GM19240 (cell line): Measurements from ENCODE around the gene EGFR.

Experiments used
- DNase-seq: peaks from one replicate; pipeline ENCODE4 v3.0.0; 2011; ENCODE audit warnings: low spot score; ENCODE audit not compliant: insufficient read length

Gene EGFR

GRCh38 chr7:55142919-55143600 is 124.2 kb downstream of the EGFR start:
- no peak for DNase-seq

DNA sequence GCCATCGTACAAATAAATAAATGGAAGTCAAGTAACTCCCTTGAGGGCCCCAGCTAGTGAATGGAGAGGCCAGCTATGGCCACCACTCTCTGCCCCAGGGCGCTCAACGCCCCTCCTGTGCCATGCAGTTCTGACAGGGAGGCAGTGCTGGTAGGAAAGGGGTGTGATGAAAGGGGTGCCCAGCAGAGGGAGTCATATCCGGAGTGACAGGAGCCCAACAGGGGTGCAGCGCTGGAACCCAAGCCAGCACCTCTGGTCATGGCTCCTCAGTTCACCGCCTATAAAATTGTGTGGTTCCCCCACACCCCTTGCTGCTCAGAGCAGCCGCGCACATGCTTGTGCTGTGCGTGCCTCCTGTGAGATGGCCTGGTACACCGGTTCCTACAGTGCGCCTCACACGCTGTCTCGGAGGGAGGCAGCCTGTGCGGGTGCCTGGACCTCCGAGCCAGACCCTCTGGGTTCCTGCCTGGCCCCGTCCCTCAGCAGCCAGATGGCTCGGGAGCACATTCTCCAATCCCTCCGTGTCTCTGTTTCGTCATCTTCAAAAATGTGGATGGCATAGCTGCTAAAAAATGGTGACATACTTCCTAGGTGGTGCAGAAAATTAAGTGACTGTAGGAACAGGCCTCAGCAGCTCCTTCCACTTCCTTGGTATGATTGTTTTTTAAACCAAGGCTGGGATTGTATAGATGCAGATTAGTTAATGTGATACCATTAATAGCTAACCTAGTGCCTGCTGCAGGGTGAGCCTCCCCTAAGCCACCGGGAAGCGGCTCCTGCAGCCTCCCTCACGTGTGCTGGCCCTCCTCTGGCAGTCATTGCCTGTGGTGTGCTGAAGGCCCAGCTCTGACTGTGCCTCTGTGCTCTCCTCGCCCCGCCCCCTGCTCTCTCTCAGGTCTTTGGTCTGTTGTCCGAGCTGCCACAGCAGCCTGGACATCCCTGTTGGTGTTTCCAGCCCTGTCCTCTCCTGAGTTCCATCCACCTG is 125.8 kb downstream of the EGFR start:
- DNase-seq: no peak

DNA sequence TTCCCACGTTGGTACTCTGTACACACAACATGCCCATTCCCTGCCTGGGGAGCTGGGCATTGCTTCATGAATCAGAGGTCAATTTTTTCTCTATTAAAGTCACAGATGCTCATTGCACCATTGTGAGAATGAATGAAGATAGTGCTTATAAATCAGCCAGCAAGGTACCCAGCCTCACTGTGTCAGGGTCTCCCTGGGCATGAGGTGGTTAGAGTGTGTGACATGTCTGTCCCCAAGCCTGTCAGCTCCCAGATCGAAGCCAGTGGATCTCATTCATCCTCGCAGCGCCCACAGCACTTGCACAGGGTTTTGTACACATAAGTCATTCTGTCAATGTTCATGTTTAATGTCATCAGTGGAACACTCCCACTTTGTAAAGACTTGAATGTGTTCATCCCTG is 126.8 kb downstream of the EGFR start:
- no peak for DNase-seq

DNA sequence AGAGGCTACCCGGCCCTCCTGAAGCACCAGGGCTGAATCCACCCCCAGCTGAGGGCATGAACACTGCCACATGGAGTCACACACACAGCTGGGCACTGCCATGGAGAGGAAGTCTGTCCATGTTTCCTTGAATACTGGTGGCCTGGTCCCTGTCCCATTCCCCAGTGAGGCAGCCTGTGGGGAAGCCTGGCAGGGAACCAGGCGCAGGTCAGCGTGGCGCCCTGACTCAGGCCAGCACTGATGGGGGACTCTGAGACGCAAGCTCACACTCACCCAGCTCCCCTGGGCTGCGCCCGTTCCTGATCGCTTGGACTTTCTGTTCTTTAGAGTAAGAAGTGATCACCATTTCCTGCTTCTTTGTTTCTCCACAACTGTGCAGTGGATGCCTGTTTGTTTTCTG is 128.3 kb downstream of the EGFR start:
- DNase-seq: no peak

DNA sequence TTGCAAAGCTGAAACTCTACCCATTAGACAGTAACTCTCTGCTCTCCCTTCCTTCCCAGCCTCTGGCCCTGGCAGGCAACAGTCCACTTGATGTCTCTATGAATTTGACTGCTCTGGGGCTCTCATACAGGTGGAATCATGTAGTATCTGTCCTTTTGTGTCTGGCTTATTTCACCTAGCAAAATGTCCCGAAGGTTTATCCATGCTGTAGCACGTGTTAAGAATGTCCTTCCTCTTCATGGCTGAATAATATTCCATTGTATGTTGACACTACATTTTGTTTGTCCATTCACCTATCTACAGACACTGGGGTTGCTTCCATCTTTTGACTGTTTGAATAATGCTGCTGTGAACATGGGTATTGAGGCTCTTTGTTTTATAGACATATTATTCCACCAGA is 128.9 kb downstream of the EGFR start:
- no peak for DNase-seq

DNA sequence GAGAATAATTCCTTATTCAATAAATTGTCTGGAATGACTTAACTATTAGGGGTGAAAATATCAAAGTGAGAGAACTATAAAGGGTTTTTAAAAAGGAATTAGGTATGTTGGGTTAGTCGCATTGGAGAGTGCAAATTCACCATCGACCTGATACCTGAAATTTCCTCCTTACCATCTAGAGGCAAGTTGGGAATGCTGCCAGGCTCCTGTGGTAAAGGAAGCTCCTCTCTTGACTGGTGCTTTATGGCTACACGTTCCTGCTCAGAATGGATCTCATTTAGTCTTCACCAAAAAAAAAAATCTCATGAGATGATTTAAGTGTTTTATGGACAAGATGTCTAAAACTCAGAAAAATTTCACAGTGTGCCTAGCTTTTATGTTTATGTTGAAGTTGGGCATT is 129.8 kb downstream of the EGFR start:
- DNase-seq: no peak

DNA sequence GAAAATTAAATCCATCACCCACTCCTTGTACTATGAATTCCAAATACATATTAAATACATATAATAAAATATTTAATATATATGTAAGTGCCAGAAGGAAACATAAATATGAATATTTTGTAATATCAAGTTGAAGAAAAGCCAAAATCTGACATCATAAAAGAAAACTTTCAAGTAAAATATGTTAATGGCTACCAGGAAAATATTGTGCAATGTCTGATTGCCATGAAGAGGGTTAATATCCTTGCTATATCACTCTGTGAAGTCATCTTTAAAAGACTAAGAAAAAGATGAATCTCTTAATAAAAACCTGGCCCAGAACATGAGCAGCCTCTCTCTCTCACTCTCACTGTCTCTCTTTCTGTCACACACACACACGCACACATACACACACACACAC is 130.2 kb downstream of the EGFR start:
- no peak for DNase-seq

DNA sequence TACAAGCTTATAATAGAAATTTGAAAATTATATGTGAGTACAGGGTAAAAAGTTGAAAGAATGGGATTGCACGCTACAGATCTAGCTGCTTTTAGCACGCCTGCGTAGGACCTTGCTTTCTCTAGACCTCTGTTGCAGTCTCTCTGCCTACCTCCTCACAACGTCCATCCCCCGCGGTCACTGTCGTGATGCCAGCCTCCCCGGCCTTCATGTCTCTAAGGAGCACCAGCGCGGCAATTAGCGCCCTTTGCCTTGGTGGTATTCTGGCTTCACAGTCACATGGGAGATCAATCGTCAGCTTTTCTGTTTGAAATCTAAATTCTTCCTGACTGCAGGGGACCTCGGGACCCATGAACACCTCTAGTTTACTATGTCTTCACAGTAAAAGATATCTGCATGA is 131.3 kb downstream of the EGFR start:
- no peak for DNase-seq

DNA sequence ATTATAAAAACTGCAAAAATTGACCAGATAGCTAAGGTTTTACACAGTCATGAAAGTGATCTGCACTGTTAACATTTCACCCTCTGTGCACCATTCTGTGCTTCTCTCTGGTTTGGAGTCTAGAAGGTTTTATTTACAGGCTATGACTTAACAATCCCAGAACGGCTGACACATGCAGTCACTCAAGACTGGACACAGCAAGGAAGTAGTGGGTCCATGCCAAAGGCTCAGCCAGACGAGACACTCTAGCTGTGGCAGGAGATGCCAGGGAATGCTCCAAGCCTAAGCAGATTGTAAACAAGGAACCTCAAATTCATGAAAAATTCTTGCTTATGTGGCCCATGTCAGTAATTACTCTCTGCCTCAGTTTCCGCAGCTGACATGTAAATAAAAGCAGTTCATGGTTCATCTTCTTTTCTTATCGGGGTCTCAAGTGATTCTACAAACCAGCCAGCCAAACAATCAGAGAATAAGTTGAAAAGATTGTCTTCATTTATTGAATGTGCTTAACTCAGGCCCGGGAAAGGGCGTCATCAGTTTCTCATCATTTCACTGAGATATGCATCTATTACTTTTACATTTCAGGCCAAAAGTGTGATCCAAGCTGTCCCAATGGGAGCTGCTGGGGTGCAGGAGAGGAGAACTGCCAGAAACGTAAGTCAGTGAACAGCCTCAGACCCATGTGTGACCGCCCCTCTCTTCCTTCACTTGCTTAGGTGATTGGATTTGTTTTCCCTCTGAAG is 132.1 kb downstream of the EGFR start:
- DNase-seq: no peak

GRCh38 chr7:55152516-55152915 is 133.7 kb downstream of the EGFR start:
- DNase-seq: no peak

DNA sequence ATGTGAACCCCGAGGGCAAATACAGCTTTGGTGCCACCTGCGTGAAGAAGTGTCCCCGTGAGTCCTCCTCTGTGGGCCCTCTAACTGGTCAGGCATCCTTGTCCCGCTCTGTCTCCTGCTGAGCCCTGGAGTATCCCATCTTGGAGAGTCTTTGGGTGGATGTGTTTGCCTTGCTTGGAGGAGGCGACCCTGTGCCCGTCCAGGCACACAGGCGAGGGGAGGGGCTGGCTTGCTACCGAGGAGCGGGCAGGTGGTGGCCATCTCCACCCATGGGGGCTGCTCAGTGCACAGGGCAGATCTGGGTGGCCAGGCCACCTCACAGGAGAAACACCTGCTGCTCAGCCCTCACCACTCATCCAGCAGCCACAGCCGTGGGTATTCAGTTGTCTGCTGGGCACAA is 135.3 kb downstream of the EGFR start:
- DNase-seq: no peak

DNA sequence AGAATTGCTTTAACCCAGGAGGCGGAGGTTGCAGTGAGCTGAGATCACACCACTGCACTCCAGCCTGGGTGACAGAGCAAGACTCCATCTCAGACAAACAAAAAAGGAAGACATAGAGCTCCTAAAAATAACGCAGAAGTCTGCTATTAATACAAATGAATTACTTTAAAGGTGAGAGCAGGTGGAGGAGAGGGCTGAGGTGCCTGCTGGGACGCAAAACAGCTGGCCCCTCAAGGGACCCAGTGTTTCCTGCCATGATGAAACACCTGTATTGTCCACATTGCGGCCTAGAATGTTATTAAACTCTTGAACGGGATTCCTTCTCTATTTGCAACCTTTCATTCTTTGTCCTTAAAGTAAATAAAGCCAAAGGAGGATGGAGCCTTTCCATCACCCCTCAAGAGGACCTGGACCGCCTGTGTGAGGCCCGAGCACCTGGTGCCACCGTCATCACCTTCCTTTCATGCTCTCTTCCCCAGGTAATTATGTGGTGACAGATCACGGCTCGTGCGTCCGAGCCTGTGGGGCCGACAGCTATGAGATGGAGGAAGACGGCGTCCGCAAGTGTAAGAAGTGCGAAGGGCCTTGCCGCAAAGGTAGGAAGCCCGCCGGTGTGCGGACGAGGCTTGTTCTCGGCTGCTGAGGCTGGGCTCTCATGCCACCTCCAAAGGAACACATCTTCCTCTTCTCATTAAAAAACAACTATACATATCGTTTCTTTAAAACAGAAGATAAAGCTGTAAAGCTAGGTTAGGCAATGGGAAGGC is 136.7 kb downstream of the EGFR start:
- no peak for DNase-seq

GRCh38 chr7:55156919-55157763 is 138.3 kb downstream of the EGFR start:
- no peak for DNase-seq

GRCh38 chr7:55157764-55158105 is 138.9 kb downstream of the EGFR start:
- no peak for DNase-seq

GRCh38 chr7:55158541-55159382 is 139.9 kb downstream of the EGFR start:
- DNase-seq: no peak

- DNase-seq: no peak
Observed at GRCh38 chr7:55160539-55160938, 141.7 kb downstream of the EGFR start.

DNA sequence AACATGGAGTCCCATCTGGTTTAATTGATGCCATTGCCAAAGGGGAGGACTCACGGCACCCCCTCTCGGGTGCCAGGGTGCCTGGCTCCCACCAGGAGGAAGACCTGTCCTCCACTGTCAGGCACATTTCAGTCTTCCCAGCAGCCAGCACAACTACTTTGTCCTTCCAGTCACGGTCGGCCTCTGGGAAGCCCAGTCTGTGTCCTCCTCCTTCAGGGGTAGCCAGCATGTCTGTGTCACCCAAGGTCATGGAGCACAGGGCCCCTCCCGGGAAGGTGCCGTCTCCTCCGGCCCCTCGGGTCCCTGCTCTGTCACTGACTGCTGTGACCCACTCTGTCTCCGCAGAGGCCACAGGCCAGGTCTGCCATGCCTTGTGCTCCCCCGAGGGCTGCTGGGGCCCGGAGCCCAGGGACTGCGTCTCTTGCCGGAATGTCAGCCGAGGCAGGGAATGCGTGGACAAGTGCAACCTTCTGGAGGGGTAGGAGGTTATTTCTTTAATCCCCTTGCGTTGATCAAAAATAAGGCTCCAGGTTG is 142.4 kb downstream of the EGFR start:
- DNase-seq: no peak

DNA sequence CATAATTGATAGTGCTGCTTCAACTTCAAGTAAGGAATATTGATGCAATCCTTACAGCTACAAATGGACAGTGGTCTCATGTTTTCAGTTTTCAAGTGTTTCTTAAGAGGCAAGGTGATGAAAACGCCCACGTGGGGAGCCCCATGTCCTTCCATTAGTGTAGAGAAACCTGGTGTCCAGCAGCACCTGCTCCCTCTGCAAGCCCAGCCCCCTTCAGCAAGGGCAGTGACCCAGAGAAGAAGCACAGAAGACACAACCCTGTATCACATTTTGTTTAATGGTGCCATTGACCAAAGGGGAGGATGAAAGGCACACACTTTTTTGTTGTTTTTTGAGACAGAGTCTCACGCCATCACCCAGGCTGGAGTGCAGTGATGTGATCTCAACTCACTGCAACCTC is 143.7 kb downstream of the EGFR start:
- DNase-seq: no peak

GRCh38 chr7:55163733-55164132 is 144.9 kb downstream of the EGFR start:
- no peak for DNase-seq
